ENCODE results near the gene SRSF11. TPM values are rescaled to one million over a fixed set of nuclear protein-coding genes. Genes with fewer than 3 reads are reported as not detected.

SRSF11 gene
- total RNA-seq, 1 donor from 2014 or later, result 231 TPM

DNA sequence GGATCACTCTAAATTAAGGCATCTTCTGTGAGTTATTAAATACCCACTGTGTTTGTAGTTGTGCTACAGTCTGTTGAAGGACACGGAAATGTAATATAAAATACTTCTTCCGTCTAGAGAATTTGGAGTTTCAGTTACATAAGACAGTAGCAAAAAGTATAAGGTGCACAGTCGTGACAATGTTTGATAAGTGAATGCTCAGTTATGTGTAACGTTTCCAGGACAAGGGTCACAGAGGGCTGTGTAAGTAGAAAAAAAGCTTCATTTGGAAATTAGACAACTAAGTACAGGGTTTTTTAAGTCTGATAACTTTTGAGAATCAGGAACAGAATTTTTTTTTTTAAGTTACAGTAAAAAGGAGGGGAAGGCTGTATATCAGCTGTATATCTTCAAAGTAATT is 27.5 kb downstream of the SRSF11 start:
- ChIA-PET CTCF (no interaction called here), POLR2A (no interaction called here)
- Mint-ChIP-seq H3K36me3 (ENCODE audit: low read depth) (peaks cover 91% of the 10 kb centered on the region), H3K27ac (no peak overlapping the region), H3K4me1 (no peaks in the 10 kb centered on the region), H3K27me3 (no peaks in the 10 kb centered on the region), H3K4me3 (no peak overlapping the region), H3K9me3 (no peaks in the 10 kb centered on the region)
- TF ChIP-seq, protein P1, sequence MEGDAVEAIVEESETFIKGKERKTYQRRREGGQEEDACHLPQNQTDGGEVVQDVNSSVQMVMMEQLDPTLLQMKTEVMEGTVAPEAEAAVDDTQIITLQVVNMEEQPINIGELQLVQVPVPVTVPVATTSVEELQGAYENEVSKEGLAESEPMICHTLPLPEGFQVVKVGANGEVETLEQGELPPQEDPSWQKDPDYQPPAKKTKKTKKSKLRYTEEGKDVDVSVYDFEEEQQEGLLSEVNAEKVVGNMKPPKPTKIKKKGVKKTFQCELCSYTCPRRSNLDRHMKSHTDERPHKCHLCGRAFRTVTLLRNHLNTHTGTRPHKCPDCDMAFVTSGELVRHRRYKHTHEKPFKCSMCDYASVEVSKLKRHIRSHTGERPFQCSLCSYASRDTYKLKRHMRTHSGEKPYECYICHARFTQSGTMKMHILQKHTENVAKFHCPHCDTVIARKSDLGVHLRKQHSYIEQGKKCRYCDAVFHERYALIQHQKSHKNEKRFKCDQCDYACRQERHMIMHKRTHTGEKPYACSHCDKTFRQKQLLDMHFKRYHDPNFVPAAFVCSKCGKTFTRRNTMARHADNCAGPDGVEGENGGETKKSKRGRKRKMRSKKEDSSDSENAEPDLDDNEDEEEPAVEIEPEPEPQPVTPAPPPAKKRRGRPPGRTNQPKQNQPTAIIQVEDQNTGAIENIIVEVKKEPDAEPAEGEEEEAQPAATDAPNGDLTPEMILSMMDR (IDR thresholded peaks at IDR 0.05), result no peak
- no peak for ATAC-seq (ENCODE audit: low read depth)
- intact Hi-C loops (cut with micrococcal nuclease), result no loop called here
- DNase-seq, result no peak

DNA sequence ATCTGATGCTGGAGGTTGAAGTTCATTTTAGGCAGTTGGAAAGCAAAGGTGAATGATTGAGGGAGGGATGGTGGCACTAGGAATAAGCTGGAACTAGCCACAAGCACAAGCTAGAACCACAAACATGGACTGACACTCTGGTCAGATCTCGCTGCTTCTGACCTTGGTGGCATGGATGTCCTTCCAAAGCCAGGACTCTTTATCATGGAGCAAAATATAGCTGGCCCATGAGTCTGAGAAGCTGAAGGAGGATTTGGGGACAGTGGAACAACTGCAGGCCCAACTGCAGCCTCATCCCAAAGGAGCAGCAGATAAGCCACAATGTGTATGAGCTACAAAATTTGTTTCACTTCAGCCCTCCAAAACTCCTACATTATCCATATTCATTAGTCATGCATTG is 35.5 kb downstream of the SRSF11 start:
- DNase-seq, result no peak
- intact Hi-C loops (cut with micrococcal nuclease), result loop anchor here (10.0 kb wide), 1 partner anchor 258 kb away; no protein-coding TSS in a partner anchor
- ChIA-PET POLR2A (no interaction called here), CTCF (no interaction called here)
- no peak overlapping the region for H3K4me3 Mint-ChIP-seq
- no peaks in the 10 kb centered on the region for H3K4me1 Mint-ChIP-seq
- H3K36me3 Mint-ChIP-seq (ENCODE audit: low read depth), result peaks cover 25% of the 10 kb centered on the region
- H3K9me3 Mint-ChIP-seq, result no peaks in the 10 kb centered on the region
- no peak for ATAC-seq (ENCODE audit: low read depth)
- TF ChIP-seq, protein P1 (IDR thresholded peaks at IDR 0.05), result no peak
- no peaks in the 10 kb centered on the region for H3K27me3 Mint-ChIP-seq
- no peak overlapping the region for H3K27ac Mint-ChIP-seq

DNA sequence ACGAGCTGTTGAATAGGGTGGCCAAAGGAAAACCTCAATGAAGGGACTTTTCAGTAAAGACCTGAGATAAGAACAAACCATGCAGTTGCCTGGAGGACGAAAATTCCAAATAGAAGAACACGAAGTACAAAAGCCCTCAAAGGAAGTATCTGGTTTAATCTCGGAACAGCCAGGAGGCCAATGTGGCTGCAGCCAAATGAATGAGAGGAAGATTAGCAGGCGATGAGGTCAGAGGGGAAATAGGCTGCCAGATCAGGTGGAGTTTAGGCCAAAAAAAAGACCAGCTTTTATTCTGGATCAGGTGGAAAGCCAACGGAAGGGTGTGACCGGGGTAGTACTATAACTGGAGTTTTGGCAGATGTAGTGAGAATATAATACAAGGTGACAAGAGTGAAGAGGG is 43.7 kb downstream of the SRSF11 start:
- ATAC-seq (ENCODE audit: low read depth) (no peak), DNase-seq (no peak)
- H3K27me3 Mint-ChIP-seq, result no peaks in the 10 kb centered on the region
- intact Hi-C loops (cut with micrococcal nuclease), result no loop called here
- peaks cover 7% of the 10 kb centered on the region for H3K9me3 Mint-ChIP-seq
- ChIA-PET CTCF (no interaction called here), POLR2A (no interaction called here)
- no peaks in the 10 kb centered on the region for H3K4me1 Mint-ChIP-seq
- H3K27ac Mint-ChIP-seq, result no peak overlapping the region
- peaks cover 56% of the 10 kb centered on the region for H3K36me3 Mint-ChIP-seq (ENCODE audit: low read depth)
- H3K4me3 Mint-ChIP-seq, result no peak overlapping the region
- TF ChIP-seq, protein P1 (IDR thresholded peaks at IDR 0.05), result no peak

DNA sequence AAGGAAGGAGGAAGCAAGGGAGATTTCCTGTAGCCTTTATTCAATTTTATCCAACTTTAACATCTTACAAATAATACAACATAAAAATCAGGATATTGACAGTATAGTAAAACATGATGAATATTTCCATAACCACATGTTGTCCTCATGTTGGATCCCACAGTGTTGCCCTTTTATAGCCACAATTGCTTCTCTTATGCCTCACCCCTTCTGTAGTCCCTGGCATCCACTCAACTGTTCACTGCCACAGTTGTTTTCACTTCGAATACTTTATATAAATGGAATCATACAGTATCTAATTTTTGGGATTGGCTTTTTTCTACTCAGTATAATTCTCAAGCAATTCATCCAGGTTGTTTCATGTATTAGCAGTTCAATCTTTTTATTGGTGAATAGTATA is 44.8 kb downstream of the SRSF11 start:
- peaks cover 60% of the 10 kb centered on the region for H3K36me3 Mint-ChIP-seq (ENCODE audit: low read depth)
- DNase-seq (no peak), ATAC-seq (ENCODE audit: low read depth) (no peak)
- POLR2A ChIA-PET, result no interaction called here
- CTCF ChIA-PET, result no interaction called here
- no peaks in the 10 kb centered on the region for H3K4me1 Mint-ChIP-seq
- H3K9me3 Mint-ChIP-seq, result peaks cover 7% of the 10 kb centered on the region
- intact Hi-C loops (cut with micrococcal nuclease), result no loop called here
- H3K27ac Mint-ChIP-seq, result no peak overlapping the region
- TF ChIP-seq, protein P1 (IDR thresholded peaks at IDR 0.05), result no peak
- H3K4me3 Mint-ChIP-seq, result no peak overlapping the region
- no peaks in the 10 kb centered on the region for H3K27me3 Mint-ChIP-seq

DNA sequence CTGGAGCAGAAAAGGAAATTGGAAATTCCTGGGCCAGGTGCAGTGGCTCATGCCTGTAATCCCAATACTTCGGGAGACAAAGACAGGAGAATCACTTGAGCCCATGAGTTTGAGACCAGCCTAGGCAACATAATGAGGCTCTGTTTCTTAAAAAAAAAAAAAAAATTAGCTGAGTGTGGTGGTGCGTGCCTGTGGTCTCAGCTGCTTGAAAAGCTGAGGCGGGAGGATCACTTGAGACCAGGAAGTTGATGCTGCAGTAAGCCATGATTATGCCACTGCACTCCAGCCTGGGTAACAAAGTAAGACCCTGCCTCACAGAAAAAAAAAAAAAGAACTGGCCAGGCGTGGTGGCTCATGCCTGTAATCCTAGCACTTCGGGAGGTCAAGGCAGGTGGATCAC is 56.7 kb downstream of the SRSF11 start:
- no peak overlapping the region for H3K4me3 Mint-ChIP-seq
- CTCF ChIA-PET, result no interaction called here
- intact Hi-C loops (cut with micrococcal nuclease), result no loop called here
- no peaks in the 10 kb centered on the region for H3K27me3 Mint-ChIP-seq
- no peaks in the 10 kb centered on the region for H3K9me3 Mint-ChIP-seq
- TF ChIP-seq, protein P1 (IDR thresholded peaks at IDR 0.05), result no peak
- no peak for ATAC-seq (ENCODE audit: low read depth)
- no peak for DNase-seq
- H3K27ac Mint-ChIP-seq, result no peak overlapping the region
- H3K4me1 Mint-ChIP-seq, result peaks cover 2% of the 10 kb centered on the region
- peaks cover 52% of the 10 kb centered on the region for H3K36me3 Mint-ChIP-seq (ENCODE audit: low read depth)
- POLR2A ChIA-PET, result no interaction called here

All from activated B cell treated with CpG ODN at 0.5 μM for 24 hours (primary cell).